ENCODE results near the gene GRIK4.

Gene GRIK4

DNA sequence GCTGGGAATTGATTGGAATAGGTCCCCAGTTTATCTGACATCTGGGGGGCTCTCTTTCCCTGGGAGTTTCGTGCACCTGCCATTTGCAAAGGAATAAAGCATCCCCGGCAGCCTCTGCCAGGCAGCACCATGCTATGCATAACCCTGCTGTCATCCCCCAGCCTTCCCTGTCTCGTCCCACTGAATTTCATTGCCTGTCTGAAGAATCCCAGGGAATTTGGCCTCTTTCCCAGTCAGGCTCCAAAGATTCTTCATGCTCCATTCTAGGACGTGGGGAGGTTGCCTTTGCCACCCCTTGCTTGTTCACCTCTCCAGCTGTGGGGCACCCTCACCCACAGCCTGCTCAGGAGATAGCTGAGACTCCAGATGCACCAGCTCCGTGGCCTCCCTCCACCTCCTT is 317.3 kb downstream of the GRIK4 start:
- no peak for DNase-seq (ENCODE audit: low read depth in 1 of 2, low spot score in 1 of 2)
- Histone ChIP-seq H3K27me3 (ENCODE audit: insufficient read depth, poor library complexity, severe bottlenecking) (peaks cover 1% of the 10 kb centered on the region), H3K27ac (replicated peaks) (no peak overlapping the region), H3K4me3 (replicated peaks; ENCODE audit: insufficient read depth, low read length) (no peak overlapping the region)
- TF ChIP-seq, protein P1, sequence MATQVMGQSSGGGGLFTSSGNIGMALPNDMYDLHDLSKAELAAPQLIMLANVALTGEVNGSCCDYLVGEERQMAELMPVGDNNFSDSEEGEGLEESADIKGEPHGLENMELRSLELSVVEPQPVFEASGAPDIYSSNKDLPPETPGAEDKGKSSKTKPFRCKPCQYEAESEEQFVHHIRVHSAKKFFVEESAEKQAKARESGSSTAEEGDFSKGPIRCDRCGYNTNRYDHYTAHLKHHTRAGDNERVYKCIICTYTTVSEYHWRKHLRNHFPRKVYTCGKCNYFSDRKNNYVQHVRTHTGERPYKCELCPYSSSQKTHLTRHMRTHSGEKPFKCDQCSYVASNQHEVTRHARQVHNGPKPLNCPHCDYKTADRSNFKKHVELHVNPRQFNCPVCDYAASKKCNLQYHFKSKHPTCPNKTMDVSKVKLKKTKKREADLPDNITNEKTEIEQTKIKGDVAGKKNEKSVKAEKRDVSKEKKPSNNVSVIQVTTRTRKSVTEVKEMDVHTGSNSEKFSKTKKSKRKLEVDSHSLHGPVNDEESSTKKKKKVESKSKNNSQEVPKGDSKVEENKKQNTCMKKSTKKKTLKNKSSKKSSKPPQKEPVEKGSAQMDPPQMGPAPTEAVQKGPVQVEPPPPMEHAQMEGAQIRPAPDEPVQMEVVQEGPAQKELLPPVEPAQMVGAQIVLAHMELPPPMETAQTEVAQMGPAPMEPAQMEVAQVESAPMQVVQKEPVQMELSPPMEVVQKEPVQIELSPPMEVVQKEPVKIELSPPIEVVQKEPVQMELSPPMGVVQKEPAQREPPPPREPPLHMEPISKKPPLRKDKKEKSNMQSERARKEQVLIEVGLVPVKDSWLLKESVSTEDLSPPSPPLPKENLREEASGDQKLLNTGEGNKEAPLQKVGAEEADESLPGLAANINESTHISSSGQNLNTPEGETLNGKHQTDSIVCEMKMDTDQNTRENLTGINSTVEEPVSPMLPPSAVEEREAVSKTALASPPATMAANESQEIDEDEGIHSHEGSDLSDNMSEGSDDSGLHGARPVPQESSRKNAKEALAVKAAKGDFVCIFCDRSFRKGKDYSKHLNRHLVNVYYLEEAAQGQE (IDR thresholded peaks at IDR 0.05; ENCODE audit: insufficient replicate concordance, low read depth), result no peak
- TF ChIP-seq POLR2AphosphoS5 (IDR thresholded peaks at IDR 0.05; ENCODE audit: low read depth) (no peak), SPI1 (IDR thresholded peaks at IDR 0.05; ENCODE audit: borderline replicate concordance, low read depth) (no peak), GABPA (IDR thresholded peaks at IDR 0.05; ENCODE audit: low read depth) (no peak)
- TF ChIP-seq, protein P2, sequence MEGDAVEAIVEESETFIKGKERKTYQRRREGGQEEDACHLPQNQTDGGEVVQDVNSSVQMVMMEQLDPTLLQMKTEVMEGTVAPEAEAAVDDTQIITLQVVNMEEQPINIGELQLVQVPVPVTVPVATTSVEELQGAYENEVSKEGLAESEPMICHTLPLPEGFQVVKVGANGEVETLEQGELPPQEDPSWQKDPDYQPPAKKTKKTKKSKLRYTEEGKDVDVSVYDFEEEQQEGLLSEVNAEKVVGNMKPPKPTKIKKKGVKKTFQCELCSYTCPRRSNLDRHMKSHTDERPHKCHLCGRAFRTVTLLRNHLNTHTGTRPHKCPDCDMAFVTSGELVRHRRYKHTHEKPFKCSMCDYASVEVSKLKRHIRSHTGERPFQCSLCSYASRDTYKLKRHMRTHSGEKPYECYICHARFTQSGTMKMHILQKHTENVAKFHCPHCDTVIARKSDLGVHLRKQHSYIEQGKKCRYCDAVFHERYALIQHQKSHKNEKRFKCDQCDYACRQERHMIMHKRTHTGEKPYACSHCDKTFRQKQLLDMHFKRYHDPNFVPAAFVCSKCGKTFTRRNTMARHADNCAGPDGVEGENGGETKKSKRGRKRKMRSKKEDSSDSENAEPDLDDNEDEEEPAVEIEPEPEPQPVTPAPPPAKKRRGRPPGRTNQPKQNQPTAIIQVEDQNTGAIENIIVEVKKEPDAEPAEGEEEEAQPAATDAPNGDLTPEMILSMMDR (IDR thresholded peaks at IDR 0.05; ENCODE audit: insufficient read depth, low read length), result no peak

DNA sequence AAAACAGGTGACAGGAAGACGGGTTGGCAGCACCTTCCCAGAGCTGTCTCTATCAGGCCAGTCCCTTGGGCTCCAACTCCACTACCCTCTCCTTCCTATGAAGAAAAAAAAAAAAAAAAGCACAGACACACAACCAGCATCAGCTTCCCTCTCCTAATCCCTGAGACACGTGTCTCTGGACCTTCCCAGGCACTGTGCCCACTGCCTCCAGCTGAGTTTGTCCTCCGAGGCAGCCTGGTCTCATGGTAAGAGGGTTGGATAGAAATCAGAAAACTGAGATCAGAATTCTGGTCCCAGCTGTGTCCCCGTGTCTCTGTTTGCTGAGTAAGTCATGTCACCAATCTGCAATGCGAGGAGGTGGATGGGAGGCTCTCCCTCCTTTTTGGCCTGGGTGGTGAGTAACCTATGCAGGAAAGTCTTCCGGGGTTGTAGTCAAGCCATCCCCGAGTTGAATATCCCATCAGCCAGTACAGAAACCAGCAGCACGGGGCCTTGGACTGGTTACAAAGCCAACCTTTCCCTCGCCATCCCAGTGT is 318.6 kb downstream of the GRIK4 start:
- H3K4me3 ChIP-seq (replicated peaks; ENCODE audit: insufficient read depth, low read length), result no peak overlapping the region
- peaks cover 2% of the 10 kb centered on the region for H3K27me3 ChIP-seq (ENCODE audit: insufficient read depth, poor library complexity, severe bottlenecking)
- DNase-seq (ENCODE audit: low read depth in 1 of 2, low spot score in 1 of 2), result no peak
- TF ChIP-seq POLR2AphosphoS5 (IDR thresholded peaks at IDR 0.05; ENCODE audit: low read depth), result no peak
- no peak overlapping the region for H3K27ac ChIP-seq (replicated peaks)

DNA sequence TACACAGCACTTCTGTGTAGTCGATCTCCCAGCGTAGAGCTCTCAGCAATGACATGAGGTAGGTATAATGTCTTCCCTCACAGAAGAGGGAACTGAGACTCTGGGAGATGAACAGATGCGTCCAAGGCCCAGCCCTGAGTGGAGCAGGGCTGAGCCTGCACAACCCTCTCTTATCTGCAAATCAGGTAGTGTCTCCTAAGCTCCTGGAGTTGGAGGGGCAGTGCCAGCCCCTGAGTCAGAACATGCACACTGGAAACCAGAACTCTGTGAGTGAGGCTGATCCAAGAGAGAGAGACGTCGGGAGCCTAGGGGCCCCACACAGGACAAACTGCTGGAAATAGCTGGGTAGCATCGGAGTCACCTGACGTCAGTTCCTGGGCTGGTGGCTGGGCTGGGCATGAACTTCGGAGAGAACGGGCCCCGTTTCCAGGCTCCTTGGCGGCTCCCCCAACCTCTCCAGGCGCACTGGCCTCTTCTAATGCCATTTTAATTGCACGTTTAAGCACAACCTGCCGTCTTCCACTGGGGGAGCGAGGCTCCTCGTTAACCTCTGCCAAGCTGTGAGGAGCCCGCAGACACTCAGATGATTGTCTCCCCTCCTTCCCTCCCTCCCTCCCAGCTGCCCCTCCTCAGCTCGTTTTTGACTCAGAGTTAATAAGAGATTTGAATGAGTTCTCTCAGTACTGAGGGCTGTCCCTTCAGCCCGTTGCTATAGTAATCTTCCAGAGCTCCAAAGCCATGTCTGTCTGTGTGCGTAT is 321.1 kb downstream of the GRIK4 start:
- TF ChIP-seq, protein P1 (IDR thresholded peaks at IDR 0.05; ENCODE audit: insufficient replicate concordance, low read depth), result no peak
- TF ChIP-seq, protein P2 (IDR thresholded peaks at IDR 0.05; ENCODE audit: insufficient read depth, low read length), result no peak
- TF ChIP-seq SPI1 (IDR thresholded peaks at IDR 0.05; ENCODE audit: borderline replicate concordance, low read depth), result no peak
- TF ChIP-seq GABPA (IDR thresholded peaks at IDR 0.05; ENCODE audit: low read depth), result no peak
- TF ChIP-seq POLR2AphosphoS5 (IDR thresholded peaks at IDR 0.05; ENCODE audit: low read depth), result no peak
- Histone ChIP-seq H3K27me3 (ENCODE audit: insufficient read depth, poor library complexity, severe bottlenecking) (peaks cover 2% of the 10 kb centered on the region), H3K27ac (replicated peaks) (no peak overlapping the region), H3K4me3 (replicated peaks; ENCODE audit: insufficient read depth, low read length) (no peak overlapping the region)
- no peak for DNase-seq (ENCODE audit: low read depth in 1 of 2, low spot score in 1 of 2)

DNA sequence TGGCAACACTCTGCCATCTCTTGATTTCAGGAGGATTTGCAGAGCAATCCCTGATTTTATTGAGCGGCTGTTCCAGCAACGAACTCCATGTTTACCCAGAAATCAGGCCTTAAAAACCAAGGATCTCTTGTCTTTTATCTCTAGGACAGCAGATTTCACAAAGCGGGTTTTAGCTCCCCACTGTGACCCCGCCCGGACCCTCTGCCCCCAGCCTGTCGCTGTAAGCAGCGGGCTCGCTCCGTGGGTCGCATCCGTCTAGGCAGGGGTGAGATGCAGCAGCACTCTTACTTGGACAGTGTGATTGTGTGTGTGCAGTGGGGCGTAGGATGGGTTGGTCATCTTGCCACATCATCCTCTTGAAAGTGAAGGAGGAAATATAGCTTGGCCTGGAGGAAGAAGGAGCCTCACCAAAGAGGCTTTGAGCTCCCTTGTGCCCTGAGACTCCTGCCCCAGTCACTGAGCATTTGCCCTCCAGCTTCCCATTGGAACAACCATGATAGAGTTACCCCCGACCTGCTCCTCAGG is 323.2 kb downstream of the GRIK4 start:
- no peak for TF ChIP-seq GABPA (IDR thresholded peaks at IDR 0.05; ENCODE audit: low read depth)
- TF ChIP-seq, protein P2 (IDR thresholded peaks at IDR 0.05; ENCODE audit: insufficient read depth, low read length), result no peak
- TF ChIP-seq, protein P1 (IDR thresholded peaks at IDR 0.05; ENCODE audit: insufficient replicate concordance, low read depth), result no peak
- no peak for TF ChIP-seq SPI1 (IDR thresholded peaks at IDR 0.05; ENCODE audit: borderline replicate concordance, low read depth)
- TF ChIP-seq POLR2AphosphoS5 (IDR thresholded peaks at IDR 0.05; ENCODE audit: low read depth), result no peak
- no peak overlapping the region for H3K4me3 ChIP-seq (replicated peaks; ENCODE audit: insufficient read depth, low read length)
- no peak overlapping the region for H3K27ac ChIP-seq (replicated peaks)
- peaks cover 2% of the 10 kb centered on the region for H3K27me3 ChIP-seq (ENCODE audit: insufficient read depth, poor library complexity, severe bottlenecking)
- no peak for DNase-seq (ENCODE audit: low read depth in 1 of 2, low spot score in 1 of 2)
